Fibroblast of mammary gland (primary cell): ENCODE results near the gene PIEZO2.

ENCODE experiments used
- DNase-seq: peaks from one replicate; pipeline ENCODE4 v3.0.0-alpha.2; 2010; ENCODE audit warnings: low read depth
- H3K4me3 ChIP-seq: 2 replicates; pipeline ENCODE4 v1.5.1; 2011; ENCODE audit warnings: low read depth, mild to moderate bottlenecking, low read length, moderate library complexity; ENCODE audit not compliant: control insufficient read depth
- TF ChIP-seq, protein P1 (sequence below): conservative IDR thresholded peaks from 2 replicates; pipeline ENCODE4 v1.5.1; 2011; ENCODE audit warnings: low read depth, low read length, inconsistent platforms; ENCODE audit not compliant: control insufficient read depth, insufficient read depth

PIEZO2 gene

GRCh38 chr18:11047156-11047555, 102.2 kb downstream of the PIEZO2 start:
- TF ChIP-seq, protein P1, sequence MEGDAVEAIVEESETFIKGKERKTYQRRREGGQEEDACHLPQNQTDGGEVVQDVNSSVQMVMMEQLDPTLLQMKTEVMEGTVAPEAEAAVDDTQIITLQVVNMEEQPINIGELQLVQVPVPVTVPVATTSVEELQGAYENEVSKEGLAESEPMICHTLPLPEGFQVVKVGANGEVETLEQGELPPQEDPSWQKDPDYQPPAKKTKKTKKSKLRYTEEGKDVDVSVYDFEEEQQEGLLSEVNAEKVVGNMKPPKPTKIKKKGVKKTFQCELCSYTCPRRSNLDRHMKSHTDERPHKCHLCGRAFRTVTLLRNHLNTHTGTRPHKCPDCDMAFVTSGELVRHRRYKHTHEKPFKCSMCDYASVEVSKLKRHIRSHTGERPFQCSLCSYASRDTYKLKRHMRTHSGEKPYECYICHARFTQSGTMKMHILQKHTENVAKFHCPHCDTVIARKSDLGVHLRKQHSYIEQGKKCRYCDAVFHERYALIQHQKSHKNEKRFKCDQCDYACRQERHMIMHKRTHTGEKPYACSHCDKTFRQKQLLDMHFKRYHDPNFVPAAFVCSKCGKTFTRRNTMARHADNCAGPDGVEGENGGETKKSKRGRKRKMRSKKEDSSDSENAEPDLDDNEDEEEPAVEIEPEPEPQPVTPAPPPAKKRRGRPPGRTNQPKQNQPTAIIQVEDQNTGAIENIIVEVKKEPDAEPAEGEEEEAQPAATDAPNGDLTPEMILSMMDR = no peak
- no peak for DNase-seq
- H3K4me3 ChIP-seq = no peak overlapping the region

DNA sequence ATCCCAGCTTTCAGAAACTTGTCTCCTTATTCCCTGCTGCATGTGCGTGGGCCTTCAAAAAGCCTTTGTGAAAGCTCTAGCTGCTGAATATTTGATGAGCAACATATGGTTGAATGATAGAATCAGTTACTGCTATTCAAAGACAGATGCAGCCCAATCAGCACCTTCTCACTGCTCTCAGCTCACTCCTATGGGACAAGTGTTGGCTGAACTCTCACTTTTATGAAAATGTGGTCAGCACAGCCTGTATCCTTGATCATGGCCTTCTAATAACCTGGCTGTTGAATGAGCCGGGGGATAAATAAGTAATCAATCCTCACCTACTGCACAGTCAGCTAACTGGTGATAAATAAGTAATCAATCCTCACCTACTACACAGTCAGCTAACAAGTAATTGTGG, 103.2 kb downstream of the PIEZO2 start:
- TF ChIP-seq, protein P1 = no peak
- H3K4me3 ChIP-seq = no peak overlapping the region
- no peak for DNase-seq

DNA sequence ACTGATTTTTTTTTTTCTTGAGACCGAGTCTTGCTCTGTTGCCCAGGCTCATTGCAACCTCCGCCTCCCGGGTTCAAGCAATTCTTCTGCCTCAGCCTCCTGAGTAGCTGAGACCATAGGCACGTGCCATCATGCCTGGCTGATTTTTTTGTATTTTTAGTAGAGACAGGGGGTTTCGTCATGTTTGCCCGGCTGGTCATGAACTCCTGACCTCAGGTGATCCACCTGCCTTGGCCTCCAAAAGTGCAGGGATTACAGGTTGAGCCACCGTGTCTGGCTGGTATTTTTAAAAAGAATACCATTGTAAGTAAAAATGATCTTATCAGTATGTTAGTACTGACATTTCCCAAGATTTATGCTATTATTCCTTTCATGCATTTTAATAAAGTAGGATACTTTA, 105.7 kb downstream of the PIEZO2 start:
- TF ChIP-seq, protein P1 = no peak
- H3K4me3 ChIP-seq = no peak overlapping the region
- DNase-seq = no peak

GRCh38 chr18:11042247-11042646, 107.1 kb downstream of the PIEZO2 start:
- H3K4me3 ChIP-seq = no peak overlapping the region
- no peak for DNase-seq
- TF ChIP-seq, protein P1 = no peak

DNA sequence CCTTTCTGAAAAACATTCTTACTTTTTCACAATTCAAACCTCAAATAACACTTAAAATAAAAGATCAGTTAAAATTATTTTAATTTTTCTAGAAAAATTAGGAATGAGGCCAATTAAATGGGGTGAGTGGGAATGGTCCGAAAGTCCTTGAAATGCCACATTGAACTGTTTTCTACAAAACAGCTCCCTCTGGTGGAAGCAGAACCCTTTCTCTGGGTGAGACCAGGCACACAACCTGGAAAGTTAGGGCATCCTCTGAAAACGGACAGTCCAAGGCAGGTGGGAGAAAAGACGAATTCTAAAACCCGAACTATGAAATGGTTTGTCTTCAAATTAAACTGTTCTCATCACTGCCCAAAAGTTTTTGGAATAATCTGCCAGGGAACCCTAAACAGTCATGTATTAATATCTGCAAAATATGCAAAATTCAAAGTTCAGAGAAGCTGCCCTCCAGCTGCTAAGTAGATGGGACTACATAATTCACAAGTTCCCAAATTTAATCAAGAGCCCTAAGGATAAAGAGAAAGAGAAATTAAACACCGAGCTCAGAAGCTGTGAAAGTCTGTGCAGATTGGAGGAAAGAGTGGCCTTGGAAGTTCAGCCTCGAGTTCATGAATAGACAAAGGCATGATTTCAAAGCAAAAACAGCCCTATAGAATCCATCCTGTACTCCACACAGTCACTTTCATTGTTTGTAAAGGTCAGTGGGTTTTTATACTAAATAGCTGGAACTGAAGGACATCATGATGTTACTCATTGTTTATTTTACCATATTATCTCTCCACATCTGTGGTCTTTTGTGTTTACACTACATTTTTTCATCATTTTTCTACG, 108.3 kb downstream of the PIEZO2 start:
- TF ChIP-seq, protein P1 = peak; percentile 82
- no peak overlapping the region for H3K4me3 ChIP-seq
- DNase-seq = peak; percentile 58

DNA sequence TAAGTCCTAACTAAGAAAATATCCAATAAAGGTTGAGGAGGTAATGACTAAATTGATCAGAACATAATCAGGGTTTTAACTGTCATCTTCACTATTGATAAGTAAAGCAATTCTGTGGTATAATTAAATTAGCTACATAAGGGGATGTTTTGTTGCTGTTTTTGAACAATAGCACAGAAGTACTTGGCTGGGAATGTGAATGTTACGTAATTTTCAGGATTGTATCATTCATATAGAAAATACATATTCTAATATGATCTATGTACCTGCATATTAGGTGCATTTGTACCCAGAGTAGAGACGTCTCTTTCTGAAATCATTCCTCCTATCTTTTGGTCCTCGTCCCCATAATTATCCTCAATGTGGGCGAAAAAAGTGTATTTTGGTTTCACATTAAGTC, 109.0 kb downstream of the PIEZO2 start:
- no peak overlapping the region for H3K4me3 ChIP-seq
- TF ChIP-seq, protein P1 = no peak
- DNase-seq = no peak
